ENCODE data around the gene TMEM156.

Gene TMEM156

DNA sequence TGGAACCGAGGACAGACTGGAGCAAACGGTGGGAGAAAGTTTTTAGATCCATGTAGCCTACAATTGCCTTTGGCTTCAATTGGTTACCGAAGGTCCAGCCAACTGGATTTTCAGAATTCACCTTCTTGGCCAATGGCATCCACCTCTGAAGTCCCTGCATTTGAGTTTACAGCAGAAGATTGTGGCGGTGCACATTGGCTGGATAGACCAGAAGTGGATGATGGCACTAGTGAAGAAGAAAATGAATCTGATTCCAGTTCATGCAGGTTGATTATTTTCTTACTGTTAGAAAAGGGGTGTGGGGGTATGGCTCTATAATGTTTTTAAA, 30.5 kb upstream of the TMEM156 start:
- TF ChIP-seq, protein P1, sequence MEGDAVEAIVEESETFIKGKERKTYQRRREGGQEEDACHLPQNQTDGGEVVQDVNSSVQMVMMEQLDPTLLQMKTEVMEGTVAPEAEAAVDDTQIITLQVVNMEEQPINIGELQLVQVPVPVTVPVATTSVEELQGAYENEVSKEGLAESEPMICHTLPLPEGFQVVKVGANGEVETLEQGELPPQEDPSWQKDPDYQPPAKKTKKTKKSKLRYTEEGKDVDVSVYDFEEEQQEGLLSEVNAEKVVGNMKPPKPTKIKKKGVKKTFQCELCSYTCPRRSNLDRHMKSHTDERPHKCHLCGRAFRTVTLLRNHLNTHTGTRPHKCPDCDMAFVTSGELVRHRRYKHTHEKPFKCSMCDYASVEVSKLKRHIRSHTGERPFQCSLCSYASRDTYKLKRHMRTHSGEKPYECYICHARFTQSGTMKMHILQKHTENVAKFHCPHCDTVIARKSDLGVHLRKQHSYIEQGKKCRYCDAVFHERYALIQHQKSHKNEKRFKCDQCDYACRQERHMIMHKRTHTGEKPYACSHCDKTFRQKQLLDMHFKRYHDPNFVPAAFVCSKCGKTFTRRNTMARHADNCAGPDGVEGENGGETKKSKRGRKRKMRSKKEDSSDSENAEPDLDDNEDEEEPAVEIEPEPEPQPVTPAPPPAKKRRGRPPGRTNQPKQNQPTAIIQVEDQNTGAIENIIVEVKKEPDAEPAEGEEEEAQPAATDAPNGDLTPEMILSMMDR (IDR thresholded peaks at IDR 0.05; ENCODE audit: extremely low read depth, missing control alignments) = no peak
- no peak for DNase-seq (ENCODE audit: low spot score)

DNA sequence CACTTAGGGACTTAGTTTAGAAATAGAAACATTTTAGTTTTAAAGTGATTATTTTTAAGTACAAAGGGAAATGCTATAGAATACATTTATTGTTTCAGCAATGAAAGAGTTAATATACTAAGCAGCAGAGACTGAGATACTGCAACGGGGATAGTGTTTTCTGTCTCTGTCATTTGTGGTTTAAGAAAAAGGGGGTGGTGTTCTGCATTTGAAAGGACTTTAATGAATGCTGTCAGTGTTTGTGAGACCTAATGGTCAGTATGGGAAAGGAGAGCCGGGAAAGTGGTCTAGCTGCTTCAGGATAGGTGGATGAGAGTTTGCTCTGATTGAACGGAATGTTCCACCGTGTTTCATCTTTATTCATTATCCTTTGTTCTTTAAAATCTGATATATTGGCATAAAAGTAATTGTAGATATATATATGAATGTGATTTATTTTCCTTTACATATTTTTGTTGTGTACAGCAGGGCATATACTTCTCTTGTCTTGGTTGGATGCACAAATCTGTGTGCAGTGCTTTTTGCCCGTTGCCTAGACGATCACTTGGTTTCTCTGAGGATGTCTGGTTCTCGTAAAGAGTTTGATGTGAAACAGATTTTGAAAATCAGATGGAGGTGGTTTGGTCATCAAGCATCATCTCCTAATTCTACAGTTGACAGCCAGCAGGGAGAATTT, 30.0 kb upstream of the TMEM156 start, which contains the start of gene KLHL5:
KLHL5 (plus strand) TSS at position 139 of the 676 bp plus-strand sequence; CDS start at position 560, 421 bp downstream.
- TF ChIP-seq, protein P1 (IDR thresholded peaks at IDR 0.05; ENCODE audit: extremely low read depth, missing control alignments) = no peak

DNA sequence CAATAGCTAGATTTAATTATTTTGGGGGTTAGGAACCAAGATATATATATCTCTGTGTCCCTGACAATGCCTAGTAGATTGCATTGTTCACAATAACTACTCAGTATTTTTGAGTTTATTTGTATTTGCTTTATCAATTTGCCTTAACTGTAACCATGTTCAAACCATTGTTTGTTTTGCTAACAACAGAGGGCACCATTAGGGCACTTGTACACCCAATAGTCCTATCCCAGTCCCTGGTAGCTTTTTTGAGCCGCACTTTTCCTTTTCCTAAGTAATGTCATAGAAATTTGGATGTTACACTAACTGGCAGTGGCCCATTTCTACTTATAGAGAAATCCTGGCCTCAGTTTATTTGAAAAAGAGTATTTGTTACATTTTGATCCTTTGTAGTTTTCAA, 29.2 kb upstream of the TMEM156 start:
- TF ChIP-seq, protein P1 (IDR thresholded peaks at IDR 0.05; ENCODE audit: extremely low read depth, missing control alignments) = no peak
- no peak for DNase-seq (ENCODE audit: low spot score)

More for the DNA sequence above, 30.0 kb upstream of the TMEM156 start, which contains the start of gene KLHL5:
- DNase-seq (ENCODE audit: low spot score) = peak; percentile 17

DNA sequence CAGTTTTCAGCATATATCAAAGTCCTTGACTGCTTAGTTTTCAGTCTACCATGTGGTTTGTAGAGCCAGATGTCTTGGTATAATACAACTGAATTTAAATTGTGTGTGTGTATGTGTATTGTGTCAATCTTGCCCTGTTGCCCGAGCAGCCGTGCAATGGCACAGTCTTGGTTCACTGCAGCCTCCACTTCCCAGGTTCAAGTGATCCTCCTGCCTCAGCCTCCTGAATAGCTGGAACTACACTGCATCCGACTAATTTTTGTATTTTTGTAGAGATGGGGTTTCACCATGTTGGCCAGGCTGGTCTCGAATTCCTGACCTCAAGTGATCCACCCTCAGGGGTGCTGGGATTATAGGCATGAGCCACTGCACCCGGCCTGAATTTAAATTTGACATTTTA, 23.8 kb upstream of the TMEM156 start:
- DNase-seq (ENCODE audit: low spot score) = no peak
- TF ChIP-seq, protein P1 (IDR thresholded peaks at IDR 0.05; ENCODE audit: extremely low read depth, missing control alignments) = no peak

DNA sequence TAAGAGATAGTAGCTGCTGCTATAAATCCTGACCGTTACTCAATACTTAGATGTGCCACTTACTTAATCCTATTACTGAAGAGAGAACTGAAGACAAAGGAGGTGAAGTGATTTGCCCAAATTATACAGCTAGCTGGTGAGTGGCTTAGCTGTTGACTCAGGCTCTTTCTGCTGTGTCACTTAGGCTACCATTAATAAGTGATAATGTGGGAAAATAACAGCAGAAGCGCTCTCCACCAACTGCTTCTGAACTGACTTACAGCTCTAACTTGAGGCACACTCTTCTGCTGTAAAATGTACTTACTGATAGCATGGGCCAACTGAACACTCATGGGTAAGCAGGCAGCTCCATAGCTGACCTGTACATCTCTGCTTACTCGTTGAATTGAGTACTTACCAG, 22.3 kb upstream of the TMEM156 start:
- DNase-seq (ENCODE audit: low spot score) = no peak
- TF ChIP-seq, protein P1 (IDR thresholded peaks at IDR 0.05; ENCODE audit: extremely low read depth, missing control alignments) = no peak

DNA sequence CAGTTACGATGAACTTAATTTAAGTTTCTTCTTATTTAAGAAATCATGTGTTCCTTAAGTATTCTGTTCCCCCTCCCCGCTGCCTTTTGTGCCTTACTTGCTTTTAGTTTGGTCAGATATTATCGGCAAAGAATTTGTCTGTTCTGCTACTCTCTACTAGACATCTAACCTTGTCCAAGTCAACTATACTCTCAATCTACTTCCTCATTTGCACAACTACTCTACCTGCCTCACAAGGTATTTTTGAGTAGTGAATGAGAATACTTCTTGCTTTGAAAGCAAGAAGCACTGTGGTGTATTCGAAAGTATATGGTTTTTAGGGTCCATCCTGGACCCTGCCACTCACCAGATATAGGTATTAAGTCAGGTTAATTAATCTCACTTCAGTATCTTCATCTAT, 21.8 kb upstream of the TMEM156 start:
- TF ChIP-seq, protein P1 (IDR thresholded peaks at IDR 0.05; ENCODE audit: extremely low read depth, missing control alignments) = no peak
- no peak for DNase-seq (ENCODE audit: low spot score)

DNA sequence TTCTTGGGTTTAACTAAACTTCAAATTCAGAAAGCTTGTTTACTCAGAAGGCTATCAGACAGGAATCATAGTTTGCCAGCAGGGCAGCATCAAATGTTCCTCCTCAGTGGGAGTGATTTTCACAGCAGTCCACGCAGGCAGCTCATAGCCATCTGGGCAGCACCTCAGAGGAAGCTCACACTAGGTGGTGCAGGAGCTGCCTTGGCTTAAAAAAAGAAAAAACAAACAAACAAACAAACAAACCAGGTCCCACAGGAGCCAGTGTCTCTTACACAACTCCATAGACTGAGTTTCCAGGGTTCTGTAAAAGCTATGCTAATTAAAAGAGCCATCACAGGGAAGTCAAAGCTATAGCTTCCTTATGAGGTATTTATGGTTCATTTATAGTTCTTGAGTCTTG, 19.3 kb upstream of the TMEM156 start:
- DNase-seq (ENCODE audit: low spot score) = no peak
- TF ChIP-seq, protein P1 (IDR thresholded peaks at IDR 0.05; ENCODE audit: extremely low read depth, missing control alignments) = no peak
